SU-DHL-6 (cell line): Measurements from ENCODE around the gene BICDL2.

Source experiments
- H2AFZ ChIP-seq: fragments of 200-600 bp; sonication (generic); 2 replicates; pipeline ENCODE4 v1.6.1; 2014; ENCODE audit warnings: low read depth, mild to moderate bottlenecking, moderate library complexity, mixed read lengths, antibody characterized with exemption, low read length; ENCODE audit not compliant: severe bottlenecking
- H3F3A ChIP-seq: fragments of 200-600 bp; shearing (Covaris generic); 2 replicates; pipeline ENCODE4 v1.6.0; 2016; ENCODE audit warnings: antibody characterized with exemption, mild to moderate bottlenecking; ENCODE audit not compliant: insufficient read depth
- H3K27ac ChIP-seq: fragments of 200-600 bp; sonication (generic); 2 replicates; pipeline ENCODE4 v1.5.1; 2016; ENCODE audit warnings: low read depth, mild to moderate bottlenecking, low read length, moderate library complexity, mixed read lengths
- H3K27me3 ChIP-seq: fragments of 200-600 bp; sonication (generic), shearing (Covaris generic); 2 replicates; pipeline ENCODE4 v1.6.0; 2014; ENCODE audit warnings: mild to moderate bottlenecking, low read length
- H3K36me3 ChIP-seq: fragments of 200-600 bp; sonication (generic); 2 replicates; pipeline ENCODE4 v1.6.1; 2014; ENCODE audit warnings: mild to moderate bottlenecking, low read length, mixed read lengths
- H3K4me2 ChIP-seq: fragments of 300-600, 200-600 bp; shearing (Covaris generic), sonication (generic); 2 replicates; pipeline ENCODE4 v1.6.0; 2014; ENCODE audit warnings: low read length, low read depth, mild to moderate bottlenecking; ENCODE audit not compliant: poor library complexity, severe bottlenecking
- H3K4me3 ChIP-seq: fragments of 200-600 bp; sonication (generic); 2 replicates; pipeline ENCODE4 v1.5.1; 2014; ENCODE audit warnings: antibody characterized with exemption, low read length, mild to moderate bottlenecking, mixed read lengths; ENCODE audit not compliant: insufficient read depth, poor library complexity, severe bottlenecking
- H3K79me2 ChIP-seq: fragments of 200-600 bp; sonication (generic); 2 replicates; pipeline ENCODE4 v1.6.1; 2014; ENCODE audit warnings: mild to moderate bottlenecking, low read length, moderate library complexity; ENCODE audit not compliant: insufficient read depth
- H3K9ac ChIP-seq: fragments of 200-600 bp; sonication (generic); 2 replicates; pipeline ENCODE4 v1.7.0; 2014; ENCODE audit warnings: mild to moderate bottlenecking, low read length
- H3K9me2 ChIP-seq: fragments of 200-600 bp; sonication (generic); replicated peaks from 2 replicates; pipeline ENCODE4 v1.6.1; 2014; ENCODE audit warnings: low read length; ENCODE audit not compliant: insufficient read depth
- H3K9me3 ChIP-seq: fragments of 200-600 bp; sonication (generic); 2 replicates; pipeline ENCODE4 v1.6.1; 2014; ENCODE audit warnings: low read length, mixed read lengths; ENCODE audit not compliant: insufficient read depth
- H4K20me1 ChIP-seq: fragments of 200-600 bp; sonication (generic); 2 replicates; pipeline ENCODE4 v1.6.1; 2014; ENCODE audit warnings: low read depth, mild to moderate bottlenecking, antibody characterized with exemption, low read length, moderate library complexity, mixed read lengths
- CTCF ChIP-seq: fragments of 200-600 bp; sonication (generic); IDR thresholded peaks from one replicate; pipeline ENCODE4 v1.5.1; 2017; ENCODE audit warnings: antibody characterized with exemption, mild to moderate bottlenecking, low read length, moderate library complexity; ENCODE audit not compliant: insufficient read depth, poor library complexity, severe bottlenecking
- EZH2phosphoT487 ChIP-seq: fragments of 200-600 bp; sonication (generic), shearing (Covaris generic); conservative IDR thresholded peaks from 2 replicates; pipeline ENCODE4 v1.6.1; 2018; ENCODE audit warnings: mild to moderate bottlenecking, antibody characterized with exemption, low read length, moderate library complexity, mixed read lengths

Gene BICDL2

GRCh38 chr16:3017344-3017743 lies 19.4 kb downstream of the BICDL2 start:
- no peak overlapping the region for H3K4me3 ChIP-seq
- H3K36me3 ChIP-seq = no peaks in the 10 kb centered on the region
- H3K27ac ChIP-seq = no peak overlapping the region
- no peak overlapping the region for H3K9ac ChIP-seq
- H3K9me3 ChIP-seq = no peaks in the 10 kb centered on the region
- no peaks in the 10 kb centered on the region for H4K20me1 ChIP-seq
- TF ChIP-seq CTCF (no peak), EZH2phosphoT487 (no peak)
- H3K4me2 ChIP-seq = no peak overlapping the region
- H3F3A ChIP-seq = peaks cover 9% of the 10 kb centered on the region
- H3K27me3 ChIP-seq = no peaks in the 10 kb centered on the region
- H3K79me2 ChIP-seq = no peaks in the 10 kb centered on the region
- H3K9me2 ChIP-seq = no peaks in the 10 kb centered on the region
- no peak overlapping the region for H2AFZ ChIP-seq

GRCh38 chr16:3015865-3016521 lies 20.8 kb downstream of the BICDL2 start:
- Histone ChIP-seq H3F3A (no peaks in the 10 kb centered on the region), H3K4me2 (no peak overlapping the region), H3K27me3 (no peaks in the 10 kb centered on the region), H2AFZ (no peak overlapping the region), H3K4me3 (no peak overlapping the region), H4K20me1 (no peaks in the 10 kb centered on the region), H3K9me2 (no peaks in the 10 kb centered on the region), H3K9ac (no peak overlapping the region), H3K79me2 (no peaks in the 10 kb centered on the region), H3K36me3 (no peaks in the 10 kb centered on the region), H3K9me3 (no peaks in the 10 kb centered on the region), H3K27ac (no peak overlapping the region)
- TF ChIP-seq EZH2phosphoT487 (no peak), CTCF (no peak)

- Histone ChIP-seq H4K20me1 (no peaks in the 10 kb centered on the region), H3K79me2 (no peaks in the 10 kb centered on the region), H3K9me2 (no peaks in the 10 kb centered on the region), H3K9ac (no peak overlapping the region), H2AFZ (no peak overlapping the region), H3K4me3 (no peak overlapping the region), H3K27me3 (no peaks in the 10 kb centered on the region), H3K9me3 (no peaks in the 10 kb centered on the region), H3K4me2 (no peak overlapping the region), H3K27ac (no peak overlapping the region), H3F3A (no peaks in the 10 kb centered on the region), H3K36me3 (no peaks in the 10 kb centered on the region)
- no peak for TF ChIP-seq EZH2phosphoT487
- no peak for TF ChIP-seq CTCF
These were observed 21.8 kb downstream of the BICDL2 start for GRCh38 chr16:3014971-3015370.
